Esophagus (tissue), 2 donors: ENCODE measurements around the gene CD300LG. TPM values are rescaled to one million over a fixed set of nuclear protein-coding genes. Genes with fewer than 3 reads are reported as not detected.
"Not testable (repeated sequence)": the region's sequence is repeated elsewhere in the genome, so short reads cannot be mapped to it uniquely, and the experiment has no call there.

Experiments
- H3K27ac ChIP-seq, 2 donors: one replicate each; pipeline ENCODE4 v1.5.1; 2013; ENCODE audit warnings: low read depth in 2 of 2, mild to moderate bottlenecking in 2 of 2, inconsistent platforms in 1 of 2, low read length in 1 of 2, moderate library complexity in 1 of 2
- H3K27me3 ChIP-seq, 2 donors: one replicate each; pipeline ENCODE4 v1.6.1; 2013; ENCODE audit warnings: low read length in 2 of 2, control low read depth in 1 of 2, mild to moderate bottlenecking in 1 of 2; ENCODE audit not compliant: insufficient read depth in 2 of 2, control insufficient read depth in 1 of 2
- H3K36me3 ChIP-seq, 2 donors: one replicate each; pipeline ENCODE4 v1.6.1; 2013; ENCODE audit warnings: low read length in 1 of 2; ENCODE audit not compliant: control insufficient read depth in 2 of 2, insufficient read depth in 2 of 2
- H3K4me1 ChIP-seq, 2 donors: one replicate each; pipeline ENCODE4 v1.6.1; 2013; ENCODE audit warnings: low read length in 1 of 2; ENCODE audit not compliant: control insufficient read depth in 2 of 2, insufficient read depth in 2 of 2
- H3K4me3 ChIP-seq, 2 donors: one replicate each; pipeline ENCODE4 v1.5.1; 2013; ENCODE audit warnings: low read length in 2 of 2, mild to moderate bottlenecking in 2 of 2, low read depth in 1 of 2, moderate library complexity in 1 of 2
- H3K9me3 ChIP-seq, 2 donors: one replicate each; pipeline ENCODE4 v1.6.1; 2013; ENCODE audit warnings: mild to moderate bottlenecking in 2 of 2, low read depth in 1 of 2, low read length in 1 of 2, moderate library complexity in 1 of 2; ENCODE audit not compliant: control insufficient read depth in 2 of 2, insufficient read depth in 1 of 2
- WGBS, 2 donors: extraction: QIAGEN DNeasy Blood & Tissue Kit; methylation state at CpG; one replicate each; pipeline ENCODE4 v1.1.7; 2013; 5-methylcytosine and 5-hydroxymethylcytosine counted together
- polyA plus RNA-seq, 2 donors: library from polyadenylated mRNA; stranded (reverse); fragments of 200-250 nt; gene quantifications; one replicate each; pipeline ENCODE4 v1.2.3, GENCODE V29; 2013
- donor health status: healthy with polysubstance abuse.
- donor health status: Bipolar disorder and iron deficiency.

The CD300LG gene, protein sequence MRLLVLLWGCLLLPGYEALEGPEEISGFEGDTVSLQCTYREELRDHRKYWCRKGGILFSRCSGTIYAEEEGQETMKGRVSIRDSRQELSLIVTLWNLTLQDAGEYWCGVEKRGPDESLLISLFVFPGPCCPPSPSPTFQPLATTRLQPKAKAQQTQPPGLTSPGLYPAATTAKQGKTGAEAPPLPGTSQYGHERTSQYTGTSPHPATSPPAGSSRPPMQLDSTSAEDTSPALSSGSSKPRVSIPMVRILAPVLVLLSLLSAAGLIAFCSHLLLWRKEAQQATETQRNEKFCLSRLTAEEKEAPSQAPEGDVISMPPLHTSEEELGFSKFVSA
- polyA plus RNA-seq = under 1 TPM; 0.47 to 0.48 TPM

DNA sequence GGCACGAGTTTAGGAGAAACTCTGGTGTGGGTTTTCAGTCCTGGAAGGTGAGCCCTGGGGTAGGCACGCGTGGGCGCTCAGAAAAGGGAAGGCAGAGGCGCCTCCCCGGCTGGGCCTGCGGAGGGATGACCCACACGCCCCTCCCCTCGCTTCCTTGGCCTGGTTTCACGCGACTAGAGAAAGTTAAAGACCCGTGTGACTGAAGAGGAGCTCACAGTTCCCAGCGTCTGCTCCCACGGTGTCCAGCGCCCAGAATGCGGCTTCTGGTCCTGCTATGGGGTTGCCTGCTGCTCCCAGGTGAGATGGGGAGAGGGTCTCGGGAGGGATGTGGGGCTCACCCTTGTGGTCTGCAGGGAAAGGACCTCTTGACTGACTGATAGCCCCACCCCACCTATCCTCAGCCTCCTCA is at the start of gene CD300LG:
TSS of gene CD300LG (plus strand) at position 214 of the 409 bp plus-strand sequence. CDS start at position 255, 41 bp downstream.
- no peaks in the 10 kb centered on the region for H3K36me3 ChIP-seq
- 32 to 37% methylated on average over 17 of the region's 17 CpGs for WGBS, 2 donors
- no peak within 1 kb of the TSS for H3K4me3 ChIP-seq
- H3K9me3 ChIP-seq = no peaks in the 10 kb centered on the region
- no peak within 1 kb of the TSS for H3K27ac ChIP-seq
- no peaks in the 10 kb centered on the region for H3K4me1 ChIP-seq
- no peaks in the 10 kb centered on the region for H3K27me3 ChIP-seq

DNA sequence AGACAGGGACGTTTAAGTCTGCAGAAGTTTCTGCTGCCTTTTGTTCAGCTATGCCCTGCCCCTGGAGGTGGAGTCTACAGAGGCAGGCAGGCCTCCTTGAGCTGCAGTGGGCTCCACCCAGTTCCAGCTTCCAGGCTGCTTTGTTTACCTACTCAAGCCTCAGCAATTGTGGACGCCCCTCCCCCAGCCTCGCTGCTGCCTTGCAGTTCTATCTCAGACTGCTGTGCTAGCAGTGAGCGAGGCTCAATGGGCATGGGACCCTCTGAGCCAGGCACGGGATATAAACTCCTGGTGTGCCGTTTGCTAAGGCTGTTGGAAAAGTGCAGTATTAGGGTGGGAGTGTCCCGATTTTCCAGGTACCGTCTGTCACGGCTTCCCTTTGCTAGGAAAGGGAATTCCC is 49.0 kb upstream of the CD300LG start:
- not testable (repeated sequence) for H3K9me3 ChIP-seq, H3K4me1 ChIP-seq, H3K27me3 ChIP-seq, H3K4me3 ChIP-seq, H3K27ac ChIP-seq, H3K36me3 ChIP-seq
- WGBS, 2 donors = 71 to 74% methylated on average over 9 of the region's 9 CpGs

DNA sequence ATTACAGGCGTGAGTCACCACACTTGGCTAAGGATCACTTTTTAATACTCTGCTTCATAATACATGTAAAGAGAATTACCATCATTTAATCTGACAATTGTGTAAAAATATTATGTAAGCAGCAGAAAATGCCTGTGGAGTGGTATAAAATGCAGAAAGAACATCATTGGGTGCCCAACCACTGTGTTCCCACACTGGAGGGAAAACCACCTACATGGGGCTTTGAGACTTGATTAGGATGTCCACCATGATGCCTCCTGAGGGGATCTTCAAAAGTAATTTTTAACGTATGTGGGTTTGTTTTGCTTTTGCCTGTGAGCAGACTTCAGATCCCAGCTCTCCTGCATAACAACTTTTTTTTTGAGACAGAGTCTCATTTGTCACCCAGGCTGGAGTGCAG is 47.9 kb upstream of the CD300LG start:
- no peaks in the 10 kb centered on the region for H3K27me3 ChIP-seq
- H3K4me3 ChIP-seq = no peak overlapping the region
- H3K27ac ChIP-seq = no peak overlapping the region
- H3K36me3 ChIP-seq = peaks cover 4% of the 10 kb centered on the region in 2 donors
- 75 to 77% methylated on average over 2 of the region's 2 CpGs for WGBS, 2 donors
- no peaks in the 10 kb centered on the region for H3K9me3 ChIP-seq
- H3K4me1 ChIP-seq = no peaks in the 10 kb centered on the region

DNA sequence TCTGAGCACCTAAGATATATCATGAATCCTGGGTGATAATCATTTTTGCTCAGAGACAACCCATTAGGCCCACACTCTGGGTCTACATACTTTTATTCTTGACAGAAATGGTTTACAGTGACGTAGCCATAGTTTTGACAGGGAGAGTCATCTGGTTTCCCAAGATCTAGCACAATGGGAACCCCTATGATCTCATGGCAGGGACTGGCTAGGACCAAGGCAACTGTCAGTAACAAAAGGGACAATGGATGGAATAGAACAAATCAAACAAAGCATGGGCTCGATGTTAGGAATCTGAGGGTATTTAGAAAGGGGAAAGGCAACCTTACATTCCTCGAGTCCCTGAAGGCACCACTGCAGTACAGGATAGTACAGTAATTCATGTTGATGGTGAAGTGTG is 46.2 kb upstream of the CD300LG start:
- peaks cover 4% of the 10 kb centered on the region in 2 donors for H3K36me3 ChIP-seq
- H3K4me3 ChIP-seq = no peak overlapping the region
- H3K4me1 ChIP-seq = no peaks in the 10 kb centered on the region
- H3K27me3 ChIP-seq = no peaks in the 10 kb centered on the region
- H3K27ac ChIP-seq = no peak overlapping the region
- 82 to 89% methylated on average over 3 of the region's 3 CpGs for WGBS, 2 donors
- H3K9me3 ChIP-seq = no peaks in the 10 kb centered on the region

DNA sequence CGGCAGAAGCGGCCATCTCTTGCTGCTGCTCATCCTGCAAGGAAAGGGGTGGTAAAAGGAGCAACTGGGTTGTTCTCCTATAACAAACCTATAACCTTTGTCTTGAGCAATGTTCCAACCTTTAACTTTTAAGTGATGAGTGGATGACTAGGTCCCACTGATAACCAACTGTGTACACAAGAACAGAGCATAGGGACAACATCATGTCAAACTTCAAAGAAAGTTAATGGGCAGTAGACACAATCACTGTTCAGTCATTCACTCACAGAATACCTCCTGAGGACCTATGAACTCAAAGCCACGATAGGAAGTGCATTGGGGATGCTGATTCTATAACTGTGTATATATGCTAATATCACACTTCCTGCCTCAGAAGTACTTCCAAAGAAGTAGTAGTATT is 45.1 kb upstream of the CD300LG start:
- Histone ChIP-seq H3K27ac (no peak overlapping the region), H3K36me3 (peaks cover 4% of the 10 kb centered on the region in 2 donors), H3K27me3 (no peaks in the 10 kb centered on the region), H3K9me3 (no peaks in the 10 kb centered on the region), H3K4me3 (no peak overlapping the region), H3K4me1 (no peaks in the 10 kb centered on the region)
- 77 to 81% methylated on average over 3 of the region's 3 CpGs for WGBS, 2 donors

DNA sequence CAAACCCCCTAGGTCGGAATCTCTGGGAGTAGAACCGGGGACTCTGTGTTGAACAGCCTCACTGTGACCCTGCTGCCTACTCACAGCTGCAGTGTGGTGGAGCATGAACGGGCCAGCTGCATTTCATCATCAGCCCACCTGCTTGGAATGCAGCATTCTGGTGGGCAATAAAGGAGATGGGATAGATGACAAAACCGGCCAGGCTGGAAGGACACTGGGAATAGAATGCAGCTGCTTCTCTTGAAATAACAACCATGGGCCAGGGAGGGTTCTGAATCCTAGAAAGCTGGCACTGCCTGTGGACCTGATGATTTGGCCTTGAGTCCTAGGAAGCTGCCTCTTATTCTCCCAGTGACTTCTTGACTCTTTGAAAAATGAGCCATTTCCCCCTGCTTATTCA is 43.2 kb upstream of the CD300LG start:
- Histone ChIP-seq H3K4me3 (no peak overlapping the region), H3K36me3 (peaks cover 4% of the 10 kb centered on the region in 2 donors)
- WGBS, 2 donors = 57 to 58% methylated on average over 4 of the region's 4 CpGs

DNA sequence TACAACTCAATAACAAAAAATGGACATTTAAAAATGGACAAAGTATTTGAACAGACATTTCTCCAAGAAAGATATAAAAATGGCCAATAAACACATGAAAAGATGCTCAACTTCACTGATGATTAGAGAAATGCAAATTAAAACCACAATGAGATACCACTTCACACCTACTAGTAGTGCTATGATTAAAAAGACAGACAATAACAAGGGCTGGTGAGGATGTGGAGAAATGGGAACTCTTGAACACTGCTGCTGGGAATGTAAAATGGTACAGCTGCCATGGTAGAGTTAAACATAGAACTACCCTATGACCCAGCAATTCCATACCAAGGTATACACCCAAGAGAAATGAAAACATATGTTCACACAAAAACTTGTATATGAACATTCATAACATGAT is 41.9 kb upstream of the CD300LG start:
- H3K27ac ChIP-seq = no peak overlapping the region
- peaks cover 4% of the 10 kb centered on the region in 2 donors for H3K36me3 ChIP-seq
- no peaks in the 10 kb centered on the region for H3K27me3 ChIP-seq
- H3K4me3 ChIP-seq = no peak overlapping the region
- no peaks in the 10 kb centered on the region for H3K4me1 ChIP-seq
- H3K9me3 ChIP-seq = no peaks in the 10 kb centered on the region

More for the DNA sequence above, 43.2 kb upstream of the CD300LG start:
- Histone ChIP-seq H3K27me3 (no peaks in the 10 kb centered on the region), H3K9me3 (no peaks in the 10 kb centered on the region), H3K27ac (no peak overlapping the region), H3K4me1 (no peaks in the 10 kb centered on the region)

DNA sequence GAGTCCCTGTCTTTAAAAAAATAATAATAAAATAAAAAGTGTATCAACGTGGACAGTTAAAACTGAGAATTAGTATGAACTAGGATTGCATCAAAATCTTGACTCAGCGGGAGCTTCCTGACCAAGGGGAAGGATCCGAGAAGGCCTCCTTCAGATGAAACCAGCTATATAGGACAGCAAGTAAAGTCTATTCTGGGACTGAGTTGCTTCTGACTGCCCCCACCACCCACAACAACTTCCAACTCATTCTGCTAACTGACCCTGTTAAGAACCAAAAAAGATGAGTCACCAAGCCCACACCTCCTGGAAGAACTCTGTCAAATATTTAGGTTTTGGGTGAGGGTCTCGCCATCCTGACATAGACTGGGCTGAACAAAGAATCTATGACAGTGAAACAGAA is 38.9 kb upstream of the CD300LG start:
- H3K36me3 ChIP-seq = peaks cover 0 to 2% of the 10 kb centered on the region in 2 donors
- H3K4me3 ChIP-seq = no peak overlapping the region
- no peaks in the 10 kb centered on the region for H3K27me3 ChIP-seq
- no peak overlapping the region for H3K27ac ChIP-seq
- 83 to 89% methylated on average over 4 of the region's 4 CpGs for WGBS, 2 donors
- H3K9me3 ChIP-seq = peaks cover 0 to 1% of the 10 kb centered on the region in 2 donors
- H3K4me1 ChIP-seq = no peaks in the 10 kb centered on the region

DNA sequence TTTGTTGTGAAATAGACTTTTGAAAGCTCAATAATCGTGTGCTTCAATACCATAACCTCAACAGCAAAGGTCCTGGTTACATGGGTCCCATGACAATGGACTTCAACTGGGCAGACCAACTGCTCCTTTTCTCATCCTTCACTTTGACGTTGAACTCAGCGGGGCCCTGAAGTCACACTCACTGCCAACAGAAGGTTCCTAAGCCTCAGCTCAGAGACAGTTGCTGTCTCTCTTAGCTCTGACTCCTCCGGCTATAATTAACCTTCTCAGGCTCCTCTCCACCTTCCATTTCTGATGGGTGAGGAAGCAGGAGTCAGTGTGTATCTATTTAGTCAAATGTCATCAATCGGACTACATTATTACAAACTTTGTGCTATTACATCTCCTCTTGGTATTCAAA is 37.9 kb upstream of the CD300LG start:
- Histone ChIP-seq H3K27me3 (no peaks in the 10 kb centered on the region), H3K4me3 (no peak overlapping the region), H3K4me1 (no peaks in the 10 kb centered on the region), H3K27ac (no peak overlapping the region), H3K9me3 (peaks cover 0 to 1% of the 10 kb centered on the region in 2 donors), H3K36me3 (peaks cover 0 to 2% of the 10 kb centered on the region in 2 donors)
- 92% methylated on average over 5 of the region's 5 CpGs for WGBS, 2 donors

DNA sequence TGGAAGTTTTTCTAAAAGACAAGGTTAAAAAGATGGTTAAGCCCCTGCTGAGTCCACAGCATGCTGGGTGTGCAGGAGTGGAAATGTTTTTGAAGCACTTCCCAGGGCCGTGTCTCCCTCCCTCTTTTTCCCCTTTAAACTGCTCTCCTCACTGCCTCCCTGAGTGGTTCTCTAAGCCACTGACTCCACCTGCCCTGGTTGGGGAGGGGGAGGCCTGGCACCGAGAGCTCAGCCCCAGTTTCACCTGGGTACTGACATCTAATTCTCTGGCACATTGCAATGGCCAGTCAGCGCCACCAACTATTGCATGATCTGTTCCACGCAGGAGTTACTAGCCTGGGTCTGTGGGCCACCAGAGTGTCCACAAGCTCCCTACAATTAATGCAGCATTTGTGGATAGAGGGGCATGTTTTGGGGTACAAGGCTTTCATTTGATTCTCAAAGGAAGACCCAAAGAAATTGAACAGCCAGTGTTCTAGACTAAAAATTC is 36.7 kb upstream of the CD300LG start:
- WGBS, 2 donors = 88 to 91% methylated on average over 4 of the region's 4 CpGs
- Histone ChIP-seq H3K9me3 (peaks cover 0 to 1% of the 10 kb centered on the region in 2 donors), H3K36me3 (peaks cover 0 to 2% of the 10 kb centered on the region in 2 donors), H3K4me3 (no peak overlapping the region), H3K4me1 (no peaks in the 10 kb centered on the region), H3K27ac (no peak overlapping the region), H3K27me3 (no peaks in the 10 kb centered on the region)
